HCT116 (cell line): ENCODE results near the gene RWDD3. TPM values are rescaled to one million over a fixed set of nuclear protein-coding genes. Genes with fewer than 3 reads are reported as not detected.

Source experiments
- ATAC-seq: fragments of 200-7000 bp; cut with Tn5 transposase; 2 replicates; pipeline ENCODE4 v1.9.1; 2020; ENCODE audit warnings: mild to moderate bottlenecking, moderate library complexity
- BruUV-seq: library from RNA; stranded (reverse); fragments of 400-500 nt; replicated peaks from 2 replicates; lab custom pipeline; 2021; lab: Mats Ljungman, UMichigan
- CTCF ChIA-PET: fragments of 300-600 bp; sonication (Branson Sonifier 250); formaldehyde crosslinking; loops from one replicate; lab custom pipeline; 2021; ENCODE audit warnings: antibody characterized with exemption; lab: Charles Lee
- POLR2A ChIA-PET: fragments of 300-600, 350-600 bp; sonication (Branson Sonifier 250); formaldehyde crosslinking; loops from one replicate; lab custom pipeline; 2021; ENCODE audit warnings: antibody characterized with exemption; lab: Charles Lee
- RAD21 ChIA-PET, 2 experiments: fragments of 300-600 bp; sonication (Branson Sonifier 250); formaldehyde crosslinking; loops; one replicate each; lab custom pipeline; 2023; ENCODE audit warnings: low total read pairs in 2 of 2; ENCODE audit not compliant: uncharacterized antibody in 2 of 2, unreplicated experiment in 2 of 2, low non-redundant PET in 1 of 2; lab: Charles Lee
- DNase-seq: peaks from one replicate; pipeline ENCODE4 v3.0.0-alpha.2; 2010; ENCODE audit warnings: low read depth, low spot score
- H2AFZ ChIP-seq: fragments of 200-600 bp; shearing (Covaris generic), sonication (generic); 2 replicates; pipeline ENCODE4 v1.6.1; 2017; ENCODE audit warnings: low read depth, mixed run types, mixed read lengths, antibody characterized with exemption, low read length; ENCODE audit not compliant: poor library complexity, severe bottlenecking
- H3K27ac ChIP-seq: 2 replicates; pipeline ENCODE4 v1.5.1; 2012; ENCODE audit warnings: low read depth, low read length
- H3K27me3 ChIP-seq: fragments of 200-600 bp; sonication (generic); 2 replicates; pipeline ENCODE4 v1.6.1; 2016; ENCODE audit warnings: mixed run types, low read length, mixed read lengths; ENCODE audit not compliant: insufficient read depth
- H3K36me3 ChIP-seq, 2 experiments: fragments of 200-500 bp in 1 of 2; fragments of 200-600 bp in 1 of 2; sonication (Bioruptor generic) in 1 of 2; sonication (generic) in 1 of 2; 2 replicates each; pipeline versions ENCODE4 v1.5.1 to v1.6.1; 2014 to 2016; ENCODE audit warnings: low read length in 2 of 2, inconsistent platforms in 1 of 2, mixed read lengths in 1 of 2, mixed run types in 1 of 2; ENCODE audit not compliant: insufficient read depth in 2 of 2, control insufficient read depth in 1 of 2
- H3K4me1 ChIP-seq, 2 experiments: fragments of 200-600 bp in 1 of 2; sonication (generic) in 1 of 2; 2 replicates each; pipeline versions ENCODE4 v1.5.1 to v1.6.1; 2012 to 2017; ENCODE audit warnings: low read length in 2 of 2, inconsistent platforms in 1 of 2, mild to moderate bottlenecking in 1 of 2, mixed read lengths in 1 of 2, mixed run types in 1 of 2, moderate library complexity in 1 of 2; ENCODE audit not compliant: insufficient read depth in 2 of 2, control insufficient read depth in 1 of 2
- H3K4me2 ChIP-seq: fragments of 200-600 bp; sonication (generic); 2 replicates; pipeline ENCODE4 v1.6.1; 2017; ENCODE audit warnings: mixed run types, low read length, mixed read lengths
- H3K4me3 ChIP-seq, 2 experiments: fragments of 200-600 bp in 1 of 2; sonication (generic) in 1 of 2; replicated peaks in 1 of 2; 2 replicates each; pipeline ENCODE4 v1.5.1; 2011 to 2016; ENCODE audit warnings: low read length in 2 of 2, control low read depth in 1 of 2, low read depth in 1 of 2, mild to moderate bottlenecking in 1 of 2, mixed read lengths in 1 of 2, mixed run types in 1 of 2
- H3K79me2 ChIP-seq: fragments of 200-600 bp; sonication (generic); 2 replicates; pipeline ENCODE4 v1.6.1; 2017; ENCODE audit warnings: mild to moderate bottlenecking, mixed run types, low read length, moderate library complexity, mixed read lengths; ENCODE audit not compliant: insufficient read depth
- H3K9ac ChIP-seq: fragments of 200-600 bp; sonication (generic); 2 replicates; pipeline ENCODE4 v1.6.1; 2016; ENCODE audit warnings: low read length, mixed read lengths
- H3K9me2 ChIP-seq: fragments of 200-600 bp; sonication (generic), shearing (Covaris generic); 2 replicates; pipeline ENCODE4 v1.6.1; 2017; ENCODE audit warnings: mixed run types, mild to moderate bottlenecking, moderate library complexity; ENCODE audit not compliant: insufficient read depth
- H3K9me3 ChIP-seq, 2 experiments: fragments of 200-500 bp in 1 of 2; fragments of 200-600 bp in 1 of 2; sonication (Bioruptor generic) in 1 of 2; sonication (generic) in 1 of 2; 2 replicates each; pipeline ENCODE4 v1.6.1; 2014 to 2017; ENCODE audit warnings: low read length in 2 of 2, mixed read lengths in 2 of 2, inconsistent platforms in 1 of 2, low read depth in 1 of 2, mild to moderate bottlenecking in 1 of 2, mixed run types in 1 of 2, moderate library complexity in 1 of 2; ENCODE audit not compliant: control insufficient read depth in 1 of 2, insufficient read depth in 1 of 2
- H4K20me1 ChIP-seq: fragments of 200-600 bp; sonication (generic), shearing (Covaris generic); 2 replicates; pipeline ENCODE4 v1.6.1; 2017; ENCODE audit warnings: mixed run types, mild to moderate bottlenecking, moderate library complexity; ENCODE audit not compliant: insufficient read depth
- CEBPB ChIP-seq: IDR thresholded peaks from 2 replicates; pipeline ENCODE4 v1.6.1; 2012; ENCODE audit warnings: low read depth
- CTCF ChIP-seq, 3 experiments: fragments of 200-600 bp in 1 of 3; sonication (generic) in 1 of 3; IDR thresholded peaks in 2 of 3; conservative IDR thresholded peaks in 1 of 3; 2 replicates each; pipeline ENCODE4 v1.5.1; 2012 to 2017; ENCODE audit warnings: low read depth in 2 of 3, low read length in 2 of 3, antibody characterized with exemption in 1 of 3, borderline replicate concordance in 1 of 3, control low read depth in 1 of 3, mild to moderate bottlenecking in 1 of 3, mixed read lengths in 1 of 3, mixed run types in 1 of 3, moderate library complexity in 1 of 3; ENCODE audit not compliant: insufficient read depth in 1 of 3
- EGR1 ChIP-seq: IDR thresholded peaks from 2 replicates; pipeline ENCODE4 v1.6.1; 2012; ENCODE audit warnings: low read depth
- EZH2 ChIP-seq: fragments of 200-600 bp; sonication (generic); IDR thresholded peaks from 2 replicates; pipeline ENCODE4 v1.6.1; 2017; ENCODE audit warnings: antibody characterized with exemption, mixed run types
- EZH2phosphoT487 ChIP-seq: fragments of 200-600 bp; IDR thresholded peaks from 2 replicates; pipeline ENCODE4 v1.6.1; 2018; ENCODE audit warnings: antibody characterized with exemption, borderline replicate concordance
- FOSL1 ChIP-seq: IDR thresholded peaks from 2 replicates; pipeline ENCODE4 v1.6.1; 2012; ENCODE audit warnings: low read depth
- JUND ChIP-seq: IDR thresholded peaks from 2 replicates; pipeline ENCODE4 v1.6.1; 2012
- POLR2AphosphoS5 ChIP-seq: IDR thresholded peaks from 2 replicates; pipeline ENCODE4 v1.6.1; 2011; ENCODE audit warnings: mild to moderate bottlenecking, low read depth, low read length, moderate library complexity
- RAD21 ChIP-seq: IDR thresholded peaks from 2 replicates; pipeline ENCODE4 v1.6.1; 2012; ENCODE audit warnings: low read depth, mild to moderate bottlenecking
- REST ChIP-seq: IDR thresholded peaks from 2 replicates; pipeline ENCODE4 v1.6.1; 2012; ENCODE audit warnings: low read depth
- SIN3A ChIP-seq: IDR thresholded peaks from 2 replicates; pipeline ENCODE4 v1.6.1; 2012; ENCODE audit warnings: low read depth
- SP1 ChIP-seq: IDR thresholded peaks from 2 replicates; pipeline ENCODE4 v1.6.1; 2012; ENCODE audit warnings: low read depth
- ZNF274 ChIP-seq: fragments of 200-500 bp; sonication (Bioruptor generic); IDR thresholded peaks from 2 replicates; pipeline ENCODE4 v1.6.1; 2014; ENCODE audit warnings: mild to moderate bottlenecking, low read depth, low read length, inconsistent platforms
- intact Hi-C: fragments of 100-400 bp; cut with micrococcal nuclease; formaldehyde crosslinking; loops from 2 replicates; pipeline ENCODE4 v1.10.0; 2022
- total RNA-seq: library from RNA; stranded (reverse); gene quantifications from one replicate; pipeline ENCODE4 v1.2.1, GENCODE V29; 2021; ENCODE audit not compliant: unreplicated experiment
- TF ChIP-seq, protein P1 (sequence below): IDR thresholded peaks from 2 replicates; pipeline ENCODE4 v1.6.1; 2012
- TF ChIP-seq, protein P2 (sequence below): IDR thresholded peaks from 2 replicates; pipeline ENCODE4 v1.6.1; 2011; ENCODE audit warnings: mild to moderate bottlenecking, low read length, moderate library complexity; ENCODE audit not compliant: insufficient replicate concordance; ENCODE audit errors: extremely low read depth
- TF ChIP-seq, protein P3 (sequence below): IDR thresholded peaks from 2 replicates; pipeline ENCODE4 v1.6.1; 2012

Gene RWDD3
- total RNA-seq, 1 experiment from 2014 or later = 12.4 TPM

GRCh38 chr1:95262913-95263312 is 28.9 kb downstream of the RWDD3 start:
- H3K9ac ChIP-seq = no peak overlapping the region
- no peaks in the 10 kb centered on the region for H3K79me2 ChIP-seq
- intact Hi-C loops = no loop called here
- H3K4me2 ChIP-seq = no peak overlapping the region
- H3K9me2 ChIP-seq = 0 out of 2 replicates have a peak, but pooled peaks cover 4% of the 10 kb centered on the region
- TF ChIP-seq EGR1 = no peak
- TF ChIP-seq RAD21 = no peak
- TF ChIP-seq, protein P1, sequence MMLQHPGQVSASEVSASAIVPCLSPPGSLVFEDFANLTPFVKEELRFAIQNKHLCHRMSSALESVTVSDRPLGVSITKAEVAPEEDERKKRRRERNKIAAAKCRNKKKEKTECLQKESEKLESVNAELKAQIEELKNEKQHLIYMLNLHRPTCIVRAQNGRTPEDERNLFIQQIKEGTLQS = no peak
- TF ChIP-seq SP1 = no peak
- TF ChIP-seq FOSL1 = no peak
- no peak for TF ChIP-seq REST
- no peak for TF ChIP-seq EZH2phosphoT487
- TF ChIP-seq CEBPB = no peak
- no peak for TF ChIP-seq POLR2AphosphoS5
- no peak for TF ChIP-seq ZNF274
- no peak for TF ChIP-seq SIN3A
- TF ChIP-seq, protein P2, sequence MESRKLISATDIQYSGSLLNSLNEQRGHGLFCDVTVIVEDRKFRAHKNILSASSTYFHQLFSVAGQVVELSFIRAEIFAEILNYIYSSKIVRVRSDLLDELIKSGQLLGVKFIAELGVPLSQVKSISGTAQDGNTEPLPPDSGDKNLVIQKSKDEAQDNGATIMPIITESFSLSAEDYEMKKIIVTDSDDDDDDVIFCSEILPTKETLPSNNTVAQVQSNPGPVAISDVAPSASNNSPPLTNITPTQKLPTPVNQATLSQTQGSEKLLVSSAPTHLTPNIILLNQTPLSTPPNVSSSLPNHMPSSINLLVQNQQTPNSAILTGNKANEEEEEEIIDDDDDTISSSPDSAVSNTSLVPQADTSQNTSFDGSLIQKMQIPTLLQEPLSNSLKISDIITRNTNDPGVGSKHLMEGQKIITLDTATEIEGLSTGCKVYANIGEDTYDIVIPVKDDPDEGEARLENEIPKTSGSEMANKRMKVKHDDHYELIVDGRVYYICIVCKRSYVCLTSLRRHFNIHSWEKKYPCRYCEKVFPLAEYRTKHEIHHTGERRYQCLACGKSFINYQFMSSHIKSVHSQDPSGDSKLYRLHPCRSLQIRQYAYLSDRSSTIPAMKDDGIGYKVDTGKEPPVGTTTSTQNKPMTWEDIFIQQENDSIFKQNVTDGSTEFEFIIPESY = no peak
- TF ChIP-seq CTCF (IDR thresholded peaks at IDR 0.05 in 2 of 3, conservative IDR thresholded peaks at IDR 0.05 in 1 of 3; ENCODE audit: borderline replicate concordance in 1 of 3, insufficient read depth in 1 of 3, low read depth in 2 of 3, low read length in 2 of 3) = no peak
- no peak for TF ChIP-seq JUND
- TF ChIP-seq, protein P3, sequence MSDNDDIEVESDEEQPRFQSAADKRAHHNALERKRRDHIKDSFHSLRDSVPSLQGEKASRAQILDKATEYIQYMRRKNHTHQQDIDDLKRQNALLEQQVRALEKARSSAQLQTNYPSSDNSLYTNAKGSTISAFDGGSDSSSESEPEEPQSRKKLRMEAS = no peak
- no peak for TF ChIP-seq EZH2
- BruUV-seq = no TSS peak
- POLR2A ChIA-PET = no interaction called here
- ATAC-seq (no peak), DNase-seq (no peak)
- H3K4me3 ChIP-seq = no peak overlapping the region
- no peak overlapping the region for H2AFZ ChIP-seq
- H3K27ac ChIP-seq = no peak overlapping the region
- RAD21 ChIA-PET = no interaction called here
- H3K27me3 ChIP-seq = no peaks in the 10 kb centered on the region
- CTCF ChIA-PET = interaction anchor here (1.0 kb wide), 1 partner anchor 29 kb away, joined by 3 read pairs; no protein-coding TSS in a partner anchor
- peaks cover 0 to 3% of the 10 kb centered on the region in 2 experiments; a peak in 1 of 4 replicates for H3K4me1 ChIP-seq
- no peaks in the 10 kb centered on the region for H4K20me1 ChIP-seq
- H3K36me3 ChIP-seq = no peaks in the 10 kb centered on the region; a peak in 1 of 4 replicates
- no peaks in the 10 kb centered on the region for H3K9me3 ChIP-seq
